Measurements from ENCODE around the gene ZNF296.
"Not testable (repeated sequence)": the region's sequence is repeated elsewhere in the genome, so short reads cannot be mapped to it uniquely, and the experiment has no call there.

The ZNF296 gene

DNA sequence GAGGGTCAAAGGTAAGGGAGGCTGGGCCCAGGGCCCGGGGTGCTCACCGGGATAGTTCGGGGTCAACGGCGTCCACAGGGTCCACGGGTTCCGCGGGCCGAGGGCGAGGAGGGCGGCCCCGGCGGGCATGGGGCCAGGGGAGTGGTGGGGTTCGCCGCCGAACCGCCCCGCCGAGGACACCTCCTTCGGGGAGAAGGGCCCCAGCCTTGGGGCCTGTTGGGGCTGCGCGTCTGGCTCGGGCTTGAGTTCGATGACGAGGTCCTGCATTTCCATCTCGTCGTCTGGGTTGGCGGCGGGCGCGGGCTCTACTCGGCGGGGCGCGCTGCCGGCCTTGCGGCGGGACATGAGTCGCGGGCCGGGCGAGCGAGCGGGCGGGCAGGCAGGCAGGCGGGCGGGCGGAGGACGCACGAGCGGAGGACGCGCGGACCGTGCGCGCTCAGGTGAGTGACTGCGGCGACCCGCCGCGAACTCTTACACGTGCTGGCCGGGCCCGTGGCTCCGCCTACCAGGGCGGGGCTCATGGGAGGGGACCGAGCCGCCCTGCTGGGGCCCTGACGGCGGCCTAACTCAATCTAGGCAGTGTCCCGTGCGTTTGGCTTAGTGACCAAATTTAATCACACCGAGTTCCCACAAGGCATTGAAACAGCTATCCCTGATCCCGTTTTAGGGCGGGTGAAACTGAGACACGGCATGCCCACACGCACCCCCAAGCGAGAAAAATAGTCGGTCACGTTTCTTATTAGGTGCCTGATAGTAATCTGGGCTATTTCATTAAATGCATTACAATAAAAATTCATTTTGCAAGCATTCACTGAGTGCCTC, at the start of gene ZNF296:
ZNF296 (minus strand) TSS at position 450 of the 822 bp plus-strand sequence; CDS start at position 345, 105 bp downstream.
- no peak for DNase-seq (ENCODE audit: low read depth in 2 of 2)

DNA sequence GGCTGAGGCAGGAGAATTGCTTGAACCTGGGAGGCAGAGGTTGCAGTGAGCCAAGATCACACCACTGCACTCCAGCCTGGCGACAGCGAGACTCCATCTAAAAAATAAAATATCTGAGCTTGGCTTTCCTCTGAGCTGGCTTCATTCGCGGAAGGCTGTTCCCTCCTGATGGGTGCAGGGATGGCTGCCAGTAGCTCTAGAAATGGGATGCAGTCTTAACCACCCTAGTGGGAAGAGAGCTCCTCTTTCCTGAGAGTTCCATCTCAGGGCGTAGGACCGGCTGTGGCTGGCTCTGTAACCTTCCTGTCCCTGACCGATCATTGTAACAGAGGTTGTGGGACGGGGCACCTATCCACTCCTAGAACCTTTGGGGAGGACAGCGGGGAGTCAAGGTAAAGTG, 49.1 kb upstream of the ZNF296 start:
- DNase-seq (ENCODE audit: low read depth in 2 of 2) = no peak

DNA sequence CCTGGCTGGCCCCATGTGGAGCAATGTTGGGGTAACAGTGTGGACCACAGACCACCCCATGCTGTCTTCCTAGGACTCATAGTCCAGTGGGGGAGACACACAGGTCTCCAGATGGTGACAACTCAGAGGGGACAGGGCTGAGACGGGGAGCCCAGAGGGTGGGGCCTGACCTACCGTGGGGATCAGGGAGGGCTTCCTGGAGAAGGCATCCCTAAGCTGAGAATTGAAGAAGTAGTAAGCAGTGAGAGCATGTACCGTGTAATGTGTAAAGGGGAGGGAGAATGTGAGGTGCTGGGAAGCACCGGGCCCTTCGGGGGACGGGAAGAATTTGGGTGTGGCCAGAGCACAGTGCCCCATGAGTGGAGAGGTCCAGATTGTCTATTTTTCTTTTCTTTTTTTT, 47.7 kb upstream of the ZNF296 start:
- DNase-seq (ENCODE audit: low read depth in 2 of 2) = no peak

DNA sequence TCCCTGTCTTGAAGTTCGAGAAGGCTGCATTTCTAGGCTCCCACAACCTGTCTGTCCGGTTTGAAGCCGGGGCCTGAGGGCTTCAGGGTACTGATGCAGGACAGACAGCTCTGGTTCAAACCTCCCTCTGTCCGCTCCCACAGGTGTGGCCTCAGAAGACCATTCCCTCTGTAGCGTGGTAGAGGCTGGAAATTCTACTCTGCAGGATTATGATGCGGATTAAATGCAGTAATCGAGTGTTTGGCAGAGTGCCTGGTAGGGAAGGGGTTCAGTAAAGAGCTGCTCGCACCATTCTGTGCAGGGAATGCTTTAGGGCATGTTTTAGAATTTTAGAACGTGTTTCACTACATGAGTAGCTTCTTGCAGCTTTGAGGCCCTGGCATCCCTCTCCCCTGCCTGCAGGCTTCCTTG, 47.2 kb upstream of the ZNF296 start:
- no peak for DNase-seq (ENCODE audit: low read depth in 2 of 2)

DNA sequence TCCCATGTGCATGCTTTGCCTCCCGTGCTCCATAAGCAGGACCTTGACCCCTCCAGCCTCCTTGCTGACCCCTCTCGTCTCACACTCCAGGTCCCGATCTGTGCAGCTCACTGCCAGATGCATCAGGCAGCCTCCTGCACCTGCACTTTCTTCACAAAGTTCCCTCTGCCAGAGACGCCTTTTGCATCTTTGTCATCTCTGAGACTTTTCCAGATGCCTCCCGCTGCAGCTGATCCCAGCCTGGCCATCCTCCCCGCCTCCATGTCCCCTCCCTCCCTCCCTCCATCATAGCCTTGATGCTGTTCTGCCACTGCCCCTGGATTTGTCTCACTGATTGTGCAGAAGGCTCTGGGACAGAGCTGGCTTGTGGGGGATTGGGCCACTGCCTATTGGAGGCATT, 46.6 kb upstream of the ZNF296 start:
- DNase-seq (ENCODE audit: low read depth in 2 of 2) = no peak

DNA sequence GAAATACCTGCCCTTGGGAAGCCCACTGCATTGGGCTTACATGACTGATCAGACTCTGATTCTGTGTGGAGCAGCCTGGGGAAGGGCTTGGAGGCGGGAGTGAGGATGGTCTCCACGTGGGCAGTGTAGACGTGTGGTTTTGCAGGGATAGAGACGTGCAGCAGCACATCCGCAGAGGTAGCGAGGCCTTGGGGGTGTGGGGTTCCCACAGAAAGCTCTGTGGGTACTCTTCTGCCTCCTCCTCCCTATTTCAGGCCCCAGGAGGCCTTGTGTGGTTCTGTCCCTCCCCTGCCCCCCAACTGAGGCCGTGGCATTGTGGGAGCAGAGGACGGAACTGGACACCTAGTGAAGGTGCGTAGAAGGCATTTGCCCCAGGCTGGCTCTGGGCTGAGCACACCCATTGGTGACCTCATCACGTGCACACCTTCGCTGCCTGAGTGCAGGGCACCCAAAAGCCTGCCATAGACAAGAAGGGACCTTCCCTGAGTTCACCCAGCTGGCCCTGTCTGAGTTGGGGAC, 45.6 kb upstream of the ZNF296 start:
- DNase-seq (ENCODE audit: low read depth in 2 of 2) = no peak

DNA sequence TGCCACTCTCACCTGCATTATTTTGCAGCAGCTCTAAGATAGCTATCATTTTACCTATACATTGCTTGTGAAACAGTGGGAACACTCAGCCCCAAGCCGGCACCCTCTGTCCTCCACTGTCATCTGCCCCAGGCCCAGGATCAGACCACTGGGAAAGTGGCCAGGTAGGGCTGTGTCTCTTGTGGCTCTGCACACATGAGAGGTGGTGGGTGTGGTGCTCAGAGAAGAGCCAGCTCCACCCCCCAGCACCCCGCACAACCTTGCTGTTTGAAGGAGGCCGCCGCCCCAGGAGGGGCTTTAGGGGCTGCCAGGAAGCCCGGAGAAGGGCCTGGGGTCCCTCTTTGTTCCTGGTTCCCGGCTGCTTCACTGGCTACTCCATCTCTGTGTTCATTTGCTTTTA, 43.3 kb upstream of the ZNF296 start:
- no peak for DNase-seq (ENCODE audit: low read depth in 2 of 2)

DNA sequence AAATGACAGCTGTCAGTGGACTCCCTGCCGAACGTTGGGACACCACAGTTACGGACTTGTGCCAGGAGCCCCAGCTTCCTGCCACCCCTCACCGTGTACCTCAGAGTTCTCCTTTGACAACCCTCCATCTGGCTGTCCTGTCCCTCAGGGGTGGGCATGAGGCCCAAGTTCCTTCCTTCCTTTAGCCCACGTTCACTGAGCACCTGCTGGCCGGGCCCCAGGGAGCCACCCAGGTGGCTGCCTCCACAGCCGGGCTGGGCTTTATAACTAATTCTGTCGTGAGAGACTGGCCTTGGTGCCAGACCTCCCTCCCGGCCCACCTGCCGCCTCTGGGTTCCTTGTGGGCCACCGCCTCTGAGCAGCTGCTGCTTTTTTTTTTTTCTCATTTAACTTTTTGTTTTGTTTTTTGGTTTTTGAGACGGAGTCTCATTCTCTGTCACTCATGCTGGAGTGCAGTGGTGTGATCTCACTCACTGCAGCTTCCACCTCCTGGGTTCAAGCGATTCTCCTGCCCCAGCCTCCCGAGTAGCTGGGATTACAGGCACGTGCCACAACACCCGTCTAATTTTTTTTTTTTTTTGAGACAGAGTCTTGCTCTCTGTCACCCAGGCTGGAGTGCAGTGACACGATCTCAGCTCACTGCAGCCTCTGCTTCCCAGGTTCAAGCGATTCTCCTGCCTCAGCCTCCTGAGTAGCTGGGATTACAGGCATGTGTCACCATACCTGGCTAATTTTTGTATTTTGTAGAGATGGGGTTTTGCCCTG, 42.5 kb upstream of the ZNF296 start:
- DNase-seq (ENCODE audit: low read depth in 2 of 2) = not testable (repeated sequence)

DNA sequence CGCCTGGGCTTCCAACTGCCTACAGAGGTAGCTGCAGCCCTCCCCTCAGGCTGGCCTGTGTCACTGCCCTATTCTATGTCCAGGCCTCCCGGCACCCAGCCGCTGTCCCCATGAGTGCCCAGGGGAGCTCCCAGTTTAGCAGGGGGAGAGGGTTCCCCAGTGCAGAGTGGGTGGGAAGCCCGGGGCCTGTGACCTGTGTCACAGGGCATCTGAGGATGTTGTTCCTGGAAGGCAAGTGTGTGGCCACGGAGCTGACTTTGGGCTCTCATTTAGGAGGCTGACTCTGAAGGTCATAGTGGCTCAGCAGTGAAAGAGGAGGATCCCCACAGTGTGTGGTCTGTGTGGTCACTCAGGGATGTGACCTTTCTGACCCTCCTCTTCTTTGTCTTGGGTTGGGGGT, 41.8 kb upstream of the ZNF296 start:
- no peak for DNase-seq (ENCODE audit: low read depth in 2 of 2)

DNA sequence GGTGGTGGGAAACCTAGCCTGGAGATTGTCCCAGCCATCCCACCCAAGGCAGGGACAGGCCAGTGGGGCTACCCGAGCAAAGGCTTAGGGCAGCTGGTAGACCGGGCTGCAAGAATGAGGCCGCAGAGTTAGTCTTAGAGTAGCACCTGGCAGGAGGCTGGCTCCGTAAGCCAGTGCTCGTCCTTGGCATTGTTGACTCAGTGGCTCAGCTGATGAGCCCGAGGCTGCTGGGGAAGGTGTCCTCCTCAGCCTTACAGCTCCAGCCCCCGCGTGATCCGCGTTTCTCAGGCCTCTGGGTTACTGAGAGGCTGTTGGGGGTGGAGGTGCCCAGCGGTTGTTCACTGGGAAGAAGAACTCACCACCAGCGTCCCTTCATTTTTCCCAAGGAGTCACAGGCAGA, 41.4 kb upstream of the ZNF296 start:
- no peak for DNase-seq (ENCODE audit: low read depth in 2 of 2)

DNA sequence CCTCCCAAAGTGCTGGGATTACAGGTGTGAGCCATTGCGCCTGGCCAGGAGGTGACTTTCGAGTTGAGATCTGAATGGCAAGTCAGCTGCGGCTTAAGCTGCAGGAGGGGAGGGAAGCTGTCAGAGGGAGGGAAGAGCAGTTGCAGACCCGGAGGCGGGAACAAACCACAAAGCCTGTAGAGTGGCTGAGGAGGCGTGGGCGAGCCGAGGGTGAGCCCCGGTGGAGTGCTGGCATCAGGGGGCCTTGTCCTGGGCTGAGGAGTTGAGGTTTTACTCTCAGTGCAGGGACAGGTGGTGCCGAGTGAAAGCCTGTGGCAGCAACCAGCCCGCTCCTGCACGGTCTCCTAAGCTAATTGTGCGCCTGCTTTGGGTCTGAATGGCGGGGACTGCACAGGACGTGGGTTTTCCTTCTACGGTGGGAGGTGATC, 40.9 kb upstream of the ZNF296 start:
- no peak for DNase-seq (ENCODE audit: low read depth in 2 of 2)

DNA sequence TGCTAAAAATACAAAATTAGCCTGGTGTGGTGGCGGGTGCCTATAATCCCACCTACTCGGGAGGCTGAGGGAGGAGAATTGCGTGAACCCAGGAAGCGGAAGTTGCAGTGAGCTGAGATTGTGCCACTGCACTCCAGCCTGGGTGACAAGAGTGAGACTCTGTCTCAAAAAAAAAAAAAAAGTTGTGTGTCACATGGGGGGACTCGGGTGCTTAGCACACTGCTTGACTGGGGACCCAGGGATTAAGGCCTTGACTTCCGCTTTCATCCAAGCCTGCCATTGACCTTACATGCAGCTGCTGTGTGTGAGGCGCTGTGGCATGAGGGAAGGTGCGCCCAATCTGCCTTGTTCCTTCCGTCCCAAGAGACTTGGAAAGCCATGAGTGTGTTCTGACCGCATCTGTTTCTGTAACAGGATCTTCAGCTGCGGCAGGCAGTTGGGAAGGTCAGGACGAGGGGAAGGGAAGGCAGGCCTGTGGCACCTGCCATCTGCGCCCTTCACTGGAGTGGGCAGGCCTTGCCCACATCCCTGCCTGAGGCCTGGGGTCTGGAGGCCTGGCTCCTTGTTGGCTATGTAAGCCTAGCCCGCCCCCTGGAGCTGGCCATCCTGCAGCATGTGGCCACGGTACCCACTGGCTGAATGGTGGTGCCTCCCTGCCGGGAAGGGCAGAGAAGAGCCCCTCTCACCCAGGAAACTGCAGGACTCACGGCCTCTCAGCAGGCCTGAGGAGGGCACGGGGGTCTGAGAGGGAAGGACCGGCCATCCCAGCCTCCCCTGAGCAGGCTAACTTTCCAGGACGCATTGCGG, 39.7 kb upstream of the ZNF296 start:
- DNase-seq (ENCODE audit: low read depth in 2 of 2) = no peak

DNA sequence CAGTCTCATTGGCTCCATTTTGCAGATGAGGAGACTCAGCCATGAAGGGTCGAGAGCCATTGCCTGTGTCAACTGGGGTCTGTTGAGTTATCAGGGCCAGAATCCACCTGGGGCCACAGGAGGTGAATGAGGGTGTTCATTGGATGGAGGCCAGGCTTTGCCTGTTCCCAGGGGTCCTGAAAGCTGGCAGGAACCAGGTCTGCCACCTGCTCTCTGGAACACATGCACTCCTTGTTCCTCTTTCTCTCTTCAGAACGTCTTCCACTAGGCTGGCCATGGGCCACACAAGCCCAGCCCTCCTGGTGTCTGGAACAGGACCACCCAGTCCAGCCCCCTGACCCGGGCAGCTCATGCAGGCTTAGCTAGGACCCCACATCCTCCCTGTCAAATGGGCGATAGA, 37.8 kb upstream of the ZNF296 start:
- no peak for DNase-seq (ENCODE audit: low read depth in 2 of 2)

DNA sequence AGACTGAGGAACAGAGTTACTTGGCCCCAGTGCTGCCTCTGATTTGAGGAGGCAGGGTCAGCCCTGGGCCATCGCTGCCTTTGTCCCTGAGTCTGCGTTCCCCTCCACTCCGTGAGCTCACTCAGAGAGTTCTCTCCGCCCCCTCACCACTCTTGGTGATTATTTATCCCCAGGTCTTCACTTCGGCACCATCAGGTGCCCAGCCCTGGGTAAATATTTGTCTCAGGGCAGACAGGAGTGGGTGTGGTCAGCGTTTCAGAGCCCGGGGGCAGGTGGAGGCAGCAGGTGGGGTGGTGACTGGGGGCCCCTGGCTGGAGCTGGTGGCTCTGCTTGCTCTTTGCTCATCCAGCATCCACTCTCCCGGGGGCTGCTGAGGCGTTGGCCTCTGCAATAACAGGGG, 37.4 kb upstream of the ZNF296 start:
- DNase-seq (ENCODE audit: low read depth in 2 of 2) = no peak

DNA sequence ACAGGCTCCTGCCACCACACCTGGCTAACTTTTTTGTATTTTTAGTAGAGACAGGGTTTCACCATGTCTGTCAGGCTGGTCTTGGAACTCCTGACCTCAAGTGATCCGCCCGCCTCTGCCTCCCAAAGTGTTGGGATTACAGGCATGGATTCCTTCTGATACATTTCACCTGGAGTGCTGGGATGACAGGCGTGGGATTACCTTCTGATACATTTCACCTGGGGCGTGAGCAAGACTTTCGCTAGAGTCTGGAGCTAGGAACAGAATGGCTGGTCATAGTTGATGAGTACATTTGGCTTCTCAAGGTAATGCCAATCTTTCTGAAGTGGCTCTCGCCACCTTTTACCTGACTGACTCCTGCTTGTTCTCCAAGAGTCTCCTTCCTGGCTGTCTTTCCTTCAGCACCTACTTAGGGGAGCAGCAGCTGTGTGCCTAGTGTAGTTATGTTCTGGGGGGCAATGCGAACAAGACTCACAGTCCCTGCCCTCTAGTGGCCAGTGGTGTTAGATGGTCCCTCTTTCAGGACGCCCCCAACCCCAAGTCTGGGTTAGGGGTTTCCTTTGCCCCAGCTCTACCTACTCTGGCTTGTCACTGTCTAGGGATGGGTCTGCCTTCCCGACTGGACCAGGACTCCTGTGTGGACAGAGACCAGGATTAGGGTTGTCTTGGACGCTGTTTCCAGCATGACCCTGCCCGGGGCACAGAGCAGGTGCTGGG, 36.0 kb upstream of the ZNF296 start:
- no peak for DNase-seq (ENCODE audit: low read depth in 2 of 2)

DNA sequence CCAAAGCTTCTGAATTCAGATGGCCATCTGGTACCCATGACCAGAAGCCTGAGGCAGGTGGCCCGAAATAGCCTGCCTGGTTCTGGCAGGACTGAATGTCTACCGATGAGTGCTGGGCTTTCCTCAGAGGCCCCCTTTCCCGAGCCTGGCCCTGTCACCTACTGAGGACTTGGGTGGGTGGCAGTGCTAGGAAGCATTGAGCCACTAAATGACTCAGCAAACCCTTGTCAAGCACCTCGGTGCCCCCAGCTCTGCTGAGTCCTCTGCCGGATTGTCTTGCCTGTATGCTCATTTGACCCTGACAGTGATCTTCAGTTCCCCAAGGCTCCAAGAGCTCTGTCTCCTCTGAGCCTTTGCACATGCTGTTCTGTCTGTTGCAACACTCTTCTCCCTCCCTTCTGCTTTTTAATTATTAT, 34.6 kb upstream of the ZNF296 start:
- no peak for DNase-seq (ENCODE audit: low read depth in 2 of 2)

DNA sequence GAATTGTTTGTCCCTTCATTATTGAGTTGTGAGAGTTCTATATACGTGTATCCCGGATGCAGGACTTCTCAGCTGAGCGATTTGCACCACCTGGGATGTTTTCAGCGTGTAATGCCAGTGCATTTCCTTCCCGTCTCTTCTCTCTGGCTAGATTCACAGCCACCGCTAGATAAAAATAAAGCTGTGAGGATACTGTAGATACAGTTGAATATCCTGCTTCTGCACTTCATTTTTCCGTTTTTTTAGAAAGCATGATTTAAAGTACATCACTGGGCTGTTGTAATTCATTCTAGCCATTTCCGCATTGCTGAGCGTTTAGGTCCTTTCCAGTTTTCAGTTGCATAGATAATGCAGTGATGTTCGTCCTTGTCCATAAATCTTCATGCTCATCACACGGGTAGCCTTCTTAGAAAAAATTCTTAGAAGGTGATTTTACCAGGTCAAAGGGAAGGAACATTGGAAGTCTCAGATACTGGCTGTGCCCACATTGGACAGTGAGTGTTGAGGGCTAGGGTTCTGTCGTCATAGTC, 31.4 kb upstream of the ZNF296 start:
- no peak for DNase-seq (ENCODE audit: low read depth in 2 of 2)

DNA sequence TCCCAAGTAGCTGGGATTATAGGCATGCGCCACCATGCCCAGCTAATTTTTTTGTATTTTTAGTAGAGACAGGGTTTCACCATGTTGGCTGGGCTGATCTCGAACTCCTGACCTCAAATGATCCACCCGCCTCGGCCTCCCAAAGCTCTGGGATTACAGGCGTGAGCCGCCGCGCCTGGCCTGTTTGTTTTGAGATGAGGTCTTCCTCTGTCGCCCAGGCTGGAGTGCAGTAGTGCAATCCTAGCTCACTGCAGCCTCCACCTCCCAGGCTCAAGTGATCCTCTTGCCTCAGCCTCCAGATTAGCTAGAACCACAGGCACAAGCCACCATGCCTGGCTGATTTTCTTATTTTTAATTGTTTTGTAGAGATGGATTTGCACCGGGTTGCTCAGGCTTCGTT, 30.1 kb upstream of the ZNF296 start:
- DNase-seq (ENCODE audit: low read depth in 2 of 2) = not testable (repeated sequence)

DNA sequence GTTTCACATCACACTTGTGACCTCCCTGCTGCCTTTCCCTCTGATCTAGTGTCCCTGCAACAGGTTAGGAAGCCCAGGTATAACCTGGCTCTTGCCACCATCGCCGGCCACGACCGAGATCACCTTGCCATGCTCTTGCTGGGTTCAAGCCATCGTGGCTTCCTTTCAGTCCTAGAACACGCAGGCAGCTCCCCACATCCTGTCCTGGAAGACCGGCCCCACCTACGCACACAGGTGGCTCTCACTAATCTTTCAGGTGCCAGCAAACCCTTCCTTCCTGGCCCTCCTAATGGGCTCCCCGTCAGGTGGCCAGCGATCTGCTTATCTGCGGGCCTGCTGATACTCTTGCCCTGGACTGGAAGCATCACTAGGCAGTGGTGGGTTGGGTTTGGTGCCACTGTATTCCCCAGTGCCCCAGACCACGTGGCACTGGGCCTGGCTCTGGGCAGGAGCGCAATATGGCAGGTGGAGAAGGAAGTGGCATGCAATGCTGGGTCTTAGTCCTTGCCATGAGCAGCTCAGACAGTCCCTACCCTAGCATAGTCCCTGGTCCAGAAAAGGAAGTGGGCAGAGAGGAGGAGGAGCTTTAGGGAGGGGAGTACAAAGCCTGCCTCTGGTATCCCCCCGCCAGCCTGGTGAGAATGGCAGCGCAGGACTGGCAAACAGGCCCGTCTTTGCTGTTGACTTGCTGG, 28.5 kb upstream of the ZNF296 start:
- DNase-seq (ENCODE audit: low read depth in 2 of 2) = no peak

DNA sequence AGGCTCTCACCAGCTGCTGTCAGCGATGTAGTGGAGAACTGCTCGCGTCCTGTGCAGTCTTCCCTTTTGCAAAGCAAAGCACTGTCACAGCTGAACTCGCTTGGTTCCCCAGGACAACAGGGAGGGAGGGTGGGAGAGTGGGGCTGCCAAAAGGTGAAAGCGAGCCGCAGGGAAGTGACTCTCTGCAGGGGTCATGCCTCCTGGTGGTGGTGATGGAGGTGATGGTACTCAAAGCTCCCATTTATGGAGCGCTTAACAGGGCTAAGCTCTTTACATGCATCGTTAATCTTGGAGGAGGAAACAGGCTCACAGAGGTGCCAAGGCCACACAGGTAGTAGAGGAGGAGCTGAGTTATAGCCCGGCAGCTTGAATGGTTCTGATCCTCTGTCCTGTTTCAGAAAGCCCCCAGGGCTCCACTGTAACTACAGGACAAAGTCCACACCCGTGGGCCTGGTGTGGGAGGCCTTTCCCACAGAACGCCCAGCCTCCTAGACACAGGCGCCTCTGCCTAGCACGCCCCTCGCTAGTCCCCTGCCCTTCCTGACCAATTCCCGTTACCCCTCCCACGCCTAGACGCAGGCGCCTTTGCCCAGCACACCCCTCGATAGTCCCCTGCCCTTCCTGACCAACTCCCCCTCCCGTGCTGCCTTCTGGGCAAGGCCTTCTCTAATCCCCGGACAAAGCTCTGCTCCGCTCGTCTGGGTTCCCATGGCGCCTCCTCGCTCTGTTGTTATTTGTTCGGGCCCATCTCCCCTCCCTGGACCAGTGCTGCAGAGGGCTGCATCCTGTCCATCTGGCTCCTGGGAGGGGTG, 27.4 kb upstream of the ZNF296 start:
- DNase-seq (ENCODE audit: low read depth in 2 of 2) = no peak

All from fibroblast of skin of left biceps (primary cell).